HG02798 (cell line): ENCODE data around the gene ATP5F1D.

Experiments
- ATAC-seq: cut with Tn5 transposase; IDR thresholded peaks from one replicate; pipeline ENCODE4 v1.9.1; 2021; ENCODE audit warnings: mild to moderate bottlenecking; ENCODE audit not compliant: unreplicated experiment, poor library complexity

Gene ATP5F1D

GRCh38 chr19:1268226-1269064, 26.9 kb downstream of the ATP5F1D start:
- no peak for ATAC-seq

DNA sequence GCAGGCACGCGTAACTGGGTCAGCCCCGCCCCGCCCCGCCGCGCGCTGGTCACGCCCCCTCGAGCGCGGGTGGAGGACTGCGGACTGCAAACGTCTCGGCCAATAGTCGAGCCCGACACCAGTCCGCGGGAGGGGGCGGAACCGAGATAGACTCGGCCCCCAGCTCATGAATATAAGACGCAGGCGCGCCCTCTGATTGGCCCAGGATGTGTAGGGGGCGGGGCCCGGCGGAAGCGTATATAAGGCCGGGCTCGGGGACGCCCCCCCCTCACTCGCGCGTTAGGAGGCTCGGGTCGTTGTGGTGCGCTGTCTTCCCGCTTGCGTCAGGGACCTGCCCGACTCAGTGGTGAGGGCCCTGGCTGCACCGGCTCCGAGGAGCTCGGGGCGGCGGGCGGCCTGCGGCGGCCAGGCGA, 27.5 kb downstream of the ATP5F1D start, which contains the start of gene CIRBP:
Gene CIRBP (plus strand): TSS at position 268 of the 413 bp plus-strand sequence. CDS start 1,602 bp downstream, outside the sequence.
- ATAC-seq, result peak; percentile 65

- ATAC-seq, result peak; percentile 33
Measured at GRCh38 chr19:1269478-1270212, 28.1 kb downstream of the ATP5F1D start.

- no peak for ATAC-seq
Measured at GRCh38 chr19:1270213-1270853, 28.8 kb downstream of the ATP5F1D start.

- no peak for ATAC-seq
Measured at GRCh38 chr19:1270854-1271527, 29.4 kb downstream of the ATP5F1D start.

- ATAC-seq, result no peak
Measured at GRCh38 chr19:1271528-1272422, 30.2 kb downstream of the ATP5F1D start.

- no peak for ATAC-seq
Measured at GRCh38 chr19:1272423-1273262, 31.1 kb downstream of the ATP5F1D start.

GRCh38 chr19:1273263-1274041, 31.9 kb downstream of the ATP5F1D start:
- ATAC-seq, result no peak

DNA sequence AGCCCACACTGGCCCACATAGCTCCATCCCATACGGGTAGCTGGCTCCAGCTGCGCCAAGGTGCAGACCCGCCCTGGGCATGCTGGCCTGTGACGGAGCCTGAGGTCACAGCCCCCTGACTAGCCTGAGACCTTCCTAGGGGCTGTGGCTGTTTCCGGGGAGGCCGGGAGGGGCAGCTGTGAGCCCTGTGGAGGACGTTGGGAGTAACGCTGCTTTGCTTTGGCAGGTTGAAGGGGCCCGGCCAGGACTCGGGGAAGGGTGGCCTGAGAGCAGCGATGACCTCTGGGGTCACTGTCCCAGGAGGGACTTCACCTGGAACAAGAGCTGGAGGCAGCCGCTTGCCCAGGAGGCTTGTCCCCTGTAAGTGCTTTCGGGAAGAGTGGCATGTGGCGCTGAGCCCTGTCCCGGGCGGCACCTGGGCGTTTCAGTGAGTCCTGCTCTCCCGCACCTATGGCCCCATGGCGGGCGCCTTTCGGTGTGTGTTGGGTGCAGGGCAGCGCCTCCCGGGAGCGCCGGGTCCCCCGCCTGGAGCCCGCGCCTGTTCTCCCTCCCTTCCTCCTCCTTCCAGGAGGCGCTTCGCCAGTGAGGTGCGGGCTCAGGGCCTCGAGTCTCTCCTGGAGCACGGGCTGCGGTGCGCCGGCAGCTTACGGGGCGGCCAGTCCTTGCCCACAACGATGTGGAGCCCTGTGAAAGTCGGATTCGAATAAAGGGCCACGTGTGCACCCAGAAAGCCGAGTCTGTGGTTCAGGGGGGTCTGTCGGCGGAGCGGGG, 32.7 kb downstream of the ATP5F1D start:
- no peak for ATAC-seq

- no peak for ATAC-seq
Measured at GRCh38 chr19:1274852-1275259, 33.3 kb downstream of the ATP5F1D start.

GRCh38 chr19:1275260-1275975, 33.9 kb downstream of the ATP5F1D start, which contains the start of gene FAM174C:
Gene FAM174C, plus strand, starts transcription at chr19:1275530. Its CDS starts 20 bp downstream, at chr19:1275550.
- peak; percentile 84 for ATAC-seq

DNA sequence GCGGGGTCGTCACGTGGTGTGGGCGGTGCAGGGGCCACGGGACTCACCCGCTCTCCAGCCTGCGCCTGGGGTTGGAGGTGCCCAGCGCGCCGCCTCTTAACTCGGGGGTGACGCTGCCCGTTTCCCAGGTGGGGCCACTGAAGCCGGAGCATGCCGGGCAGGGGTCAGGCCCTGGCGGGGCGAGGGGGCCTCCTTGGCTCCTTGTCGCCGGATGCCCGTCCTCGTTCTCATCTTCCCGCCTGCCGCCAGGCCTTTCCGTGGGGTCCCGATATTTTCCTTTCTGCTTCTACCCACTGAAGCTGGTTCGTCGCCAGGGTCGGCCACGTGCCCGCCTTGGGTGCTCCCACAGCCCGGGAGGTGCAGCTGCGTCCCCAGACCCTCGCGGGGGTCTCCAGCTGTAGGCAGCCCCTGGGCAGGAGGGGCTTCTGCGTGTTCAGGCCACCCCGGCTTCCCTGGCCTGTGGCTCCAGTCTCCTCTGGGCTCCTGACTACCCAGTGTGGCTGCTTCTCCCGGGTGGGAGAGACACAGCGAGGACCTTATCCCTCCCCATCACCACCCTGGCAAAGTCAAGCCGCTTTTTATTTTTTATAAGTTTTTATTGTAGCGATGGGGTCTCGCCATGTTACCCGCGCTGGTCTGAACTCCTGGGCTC, 34.6 kb downstream of the ATP5F1D start:
- ATAC-seq, result no peak

- ATAC-seq, result no peak
Measured at GRCh38 chr19:1276628-1277022, 35.1 kb downstream of the ATP5F1D start.

DNA sequence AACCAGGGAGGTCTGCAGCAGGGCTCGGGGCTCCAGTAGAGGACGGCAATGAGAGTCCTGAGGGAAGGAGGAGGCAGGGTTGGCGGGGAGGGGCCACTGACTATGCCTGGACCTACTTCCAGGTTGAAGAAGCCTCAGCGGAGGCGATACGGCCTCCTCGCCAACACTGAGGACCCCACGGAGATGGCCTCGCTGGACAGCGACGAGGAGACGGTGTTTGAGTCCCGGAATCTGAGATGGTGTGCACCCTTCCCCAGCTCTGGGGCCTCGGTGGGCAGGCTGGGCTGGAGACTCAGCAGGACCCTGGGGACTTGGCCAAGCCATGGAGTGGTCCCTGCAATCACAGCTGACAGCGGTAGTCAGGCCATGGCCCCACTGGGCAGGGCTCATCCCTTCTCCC, 35.5 kb downstream of the ATP5F1D start:
- no peak for ATAC-seq

- no peak for ATAC-seq
Measured at GRCh38 chr19:1278074-1278473, 36.5 kb downstream of the ATP5F1D start.
